Left lobe of liver (tissue), 2 donors: Measurements from ENCODE around the gene ACAA1. TPM values are rescaled to one million over a fixed set of nuclear protein-coding genes. Genes with fewer than 3 reads are reported as not detected.
A peak's percentile ranks its signal among the peaks of the same experiment; 100 is the strongest.
"Not testable (repeated sequence)": the region's sequence is repeated elsewhere in the genome, so short reads cannot be mapped to it uniquely, and the experiment has no call there.

Experiments
- ATAC-seq: fragments of 200-7000 bp; cut with Tn5 transposase; one replicate; pipeline ENCODE4 v1.9.1; 2020; ENCODE audit warnings: mild to moderate bottlenecking, moderate library complexity
- DNase-seq: peaks from one replicate; pipeline ENCODE4 v3.0.0-alpha.2; 2020; ENCODE audit warnings: low spot score
- total RNA-seq: library from RNA; stranded (reverse); gene quantifications from one replicate; pipeline ENCODE4 v1.2.1, GENCODE V29; 2021
- donor health status: DM: no; HTN: no; CAD: no; lungs with moderate emphysema.
- donor health status: DM: no; HTN: yes; CAD: no.

Gene ACAA1
- total RNA-seq, 1 donor from 2014 or later = 479 TPM

- DNase-seq = no peak
- ATAC-seq = peak; percentile 15
Observed at GRCh38 chr3:38084334-38085310, 52.3 kb downstream of the ACAA1 start.

- ATAC-seq = no peak
- DNase-seq = no peak
Observed at GRCh38 chr3:38083871-38084333, 53.0 kb downstream of the ACAA1 start.

DNA sequence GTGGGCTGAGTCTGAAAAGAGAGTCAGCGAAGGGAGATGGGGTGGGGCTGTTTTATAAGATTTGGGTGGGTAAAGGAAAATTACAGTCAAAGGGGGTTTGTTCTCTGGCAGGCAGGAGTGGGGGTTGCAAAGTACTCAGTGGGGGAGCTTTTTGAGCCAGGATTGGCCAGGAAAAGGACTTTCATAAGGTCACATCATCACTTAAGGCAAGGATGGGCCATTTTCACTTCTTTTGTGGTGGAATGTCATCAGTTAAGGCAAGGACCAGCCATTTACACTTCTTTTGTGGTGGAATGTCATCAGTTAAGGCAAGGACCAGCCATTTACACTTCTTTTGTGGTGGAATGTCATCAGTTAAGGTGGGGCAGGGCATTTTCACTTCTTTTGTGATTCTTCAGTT lies 53.7 kb downstream of the ACAA1 start:
- not testable (repeated sequence) for DNase-seq, ATAC-seq

- not testable (repeated sequence) for ATAC-seq, DNase-seq
Observed at GRCh38 chr3:38082296-38082695, 54.6 kb downstream of the ACAA1 start.

GRCh38 chr3:38077073-38077472 lies 59.9 kb downstream of the ACAA1 start:
- ATAC-seq, DNase-seq: not testable (repeated sequence)

Other genes with a start within 250 kb of the ACAA1 start
- gene VILL, start 146.3 kb downstream of the ACAA1 start, total RNA-seq = 0.48 TPM
- 11.3 TPM for gene PLCD1, start 107.5 kb downstream of the ACAA1 start, total RNA-seq
- 0.05 TPM for gene DLEC1, start 97.9 kb downstream of the ACAA1 start, total RNA-seq
- 37.5 TPM for gene MYD88, start 1.5 kb upstream of the ACAA1 start, total RNA-seq
- 12.1 TPM for gene OXSR1, start 28.4 kb upstream of the ACAA1 start, total RNA-seq
- 0.50 TPM for gene SLC22A13, start 128.7 kb upstream of the ACAA1 start, total RNA-seq
- gene SLC22A14, start 145.2 kb upstream of the ACAA1 start, total RNA-seq = not detected
- 45.8 TPM for gene XYLB, start 209.7 kb upstream of the ACAA1 start, total RNA-seq